ENCODE results near the gene RNASET2. TPM values are rescaled to one million over a fixed set of nuclear protein-coding genes. Genes with fewer than 3 reads are reported as not detected.

RNASET2 gene
- total RNA-seq, 1 donor from 2014 or later, result 135 TPM

DNA sequence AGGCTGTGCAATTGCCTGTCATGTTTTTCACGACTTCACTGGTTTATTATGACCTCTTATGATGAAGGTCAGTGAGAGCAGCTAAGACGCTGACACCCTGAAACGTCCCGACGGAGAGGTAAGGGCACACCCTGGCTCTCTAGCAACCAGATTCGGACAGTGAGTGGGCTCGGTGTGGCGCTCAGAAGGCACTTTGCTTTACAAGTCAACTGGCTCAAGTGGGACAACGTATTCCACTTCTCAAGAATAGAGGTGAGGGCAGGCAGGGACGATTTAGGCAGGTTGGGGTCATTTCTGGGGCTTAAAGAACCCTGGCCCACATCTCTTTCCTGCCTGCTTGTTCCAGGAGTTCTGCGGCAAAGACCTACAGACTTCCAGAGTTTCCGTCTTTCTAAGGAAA lies 18.2 kb downstream of the RNASET2 start:
- ChIA-PET POLR2A (interaction anchor here (3.2 kb wide), 1 partner anchor 17 kb away, joined by 18 read pairs; the partner anchor contains the start of gene RNASET2), CTCF (interaction anchor here (1.0 to 2.4 kb wide), 3 partner anchors 13 to 413 kb away, joined by 3 to 14 read pairs (median 3); no protein-coding TSS in a partner anchor)
- DNase-seq (no peak), ATAC-seq (ENCODE audit: low read depth) (no peak)
- H3K4me1 Mint-ChIP-seq, result peaks cover 18% of the 10 kb centered on the region
- H3K27me3 Mint-ChIP-seq, result no peaks in the 10 kb centered on the region
- TF ChIP-seq, protein P1, sequence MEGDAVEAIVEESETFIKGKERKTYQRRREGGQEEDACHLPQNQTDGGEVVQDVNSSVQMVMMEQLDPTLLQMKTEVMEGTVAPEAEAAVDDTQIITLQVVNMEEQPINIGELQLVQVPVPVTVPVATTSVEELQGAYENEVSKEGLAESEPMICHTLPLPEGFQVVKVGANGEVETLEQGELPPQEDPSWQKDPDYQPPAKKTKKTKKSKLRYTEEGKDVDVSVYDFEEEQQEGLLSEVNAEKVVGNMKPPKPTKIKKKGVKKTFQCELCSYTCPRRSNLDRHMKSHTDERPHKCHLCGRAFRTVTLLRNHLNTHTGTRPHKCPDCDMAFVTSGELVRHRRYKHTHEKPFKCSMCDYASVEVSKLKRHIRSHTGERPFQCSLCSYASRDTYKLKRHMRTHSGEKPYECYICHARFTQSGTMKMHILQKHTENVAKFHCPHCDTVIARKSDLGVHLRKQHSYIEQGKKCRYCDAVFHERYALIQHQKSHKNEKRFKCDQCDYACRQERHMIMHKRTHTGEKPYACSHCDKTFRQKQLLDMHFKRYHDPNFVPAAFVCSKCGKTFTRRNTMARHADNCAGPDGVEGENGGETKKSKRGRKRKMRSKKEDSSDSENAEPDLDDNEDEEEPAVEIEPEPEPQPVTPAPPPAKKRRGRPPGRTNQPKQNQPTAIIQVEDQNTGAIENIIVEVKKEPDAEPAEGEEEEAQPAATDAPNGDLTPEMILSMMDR (IDR thresholded peaks at IDR 0.05), result no peak
- intact Hi-C loops (cut with micrococcal nuclease), result no loop called here
- no peak overlapping the region for H3K4me3 Mint-ChIP-seq
- no peak overlapping the region for H3K27ac Mint-ChIP-seq
- H3K9me3 Mint-ChIP-seq, result no peaks in the 10 kb centered on the region
- H3K36me3 Mint-ChIP-seq (ENCODE audit: low read depth), result peaks cover 90% of the 10 kb centered on the region

- intact Hi-C loops (cut with micrococcal nuclease), result loop anchor here (2.0 kb wide), 1 partner anchor 13 kb away; no protein-coding TSS in a partner anchor
- H3K27me3 Mint-ChIP-seq, result no peaks in the 10 kb centered on the region
- TF ChIP-seq, protein P1 (IDR thresholded peaks at IDR 0.05), result no peak
- ChIA-PET CTCF (interaction anchor here (1.0 to 2.4 kb wide), 2 partner anchors 52 to 414 kb away, joined by 3 to 14 read pairs; no protein-coding TSS in a partner anchor), POLR2A (interaction anchor here (0.7 to 3.2 kb wide), 2 partner anchors 11 to 17 kb away, joined by 5 to 18 read pairs; partner anchors contain the start of gene RNASET2)
- H3K9me3 Mint-ChIP-seq, result no peaks in the 10 kb centered on the region
- no peak overlapping the region for H3K27ac Mint-ChIP-seq
- H3K4me1 Mint-ChIP-seq, result peaks cover 18% of the 10 kb centered on the region
- ATAC-seq (ENCODE audit: low read depth) (no peak), DNase-seq (no peak)
- H3K36me3 Mint-ChIP-seq (ENCODE audit: low read depth), result peaks cover 90% of the 10 kb centered on the region
- no peak overlapping the region for H3K4me3 Mint-ChIP-seq
Measured at GRCh38 chr6:166937746-166938145, 18.6 kb downstream of the RNASET2 start.

GRCh38 chr6:166936079-166936787 lies 20.1 kb downstream of the RNASET2 start:
- Mint-ChIP-seq H3K9me3 (no peaks in the 10 kb centered on the region), H3K27ac (peak overlapping the region; percentile 81), H3K27me3 (no peaks in the 10 kb centered on the region), H3K4me3 (peak overlapping the region; percentile 12), H3K4me1 (peaks cover 27% of the 10 kb centered on the region), H3K36me3 (ENCODE audit: low read depth) (peaks cover 91% of the 10 kb centered on the region)
- POLR2A ChIA-PET, result interaction anchor here (0.7 to 3.2 kb wide), 3 partner anchors 19 to 249 kb away, joined by 3 to 18 read pairs (median 4); partner anchors contain the start of gene RNASET2
- CTCF ChIA-PET, result interaction anchor here (0.9 to 2.4 kb wide), 2 partner anchors 53 to 309 kb away, joined by 3 to 14 read pairs; partner anchors contain the start of gene RPS6KA2
- TF ChIP-seq, protein P1 (IDR thresholded peaks at IDR 0.05), result no peak
- intact Hi-C loops (cut with micrococcal nuclease), result loop anchor here (2.0 kb wide), 1 partner anchor 15 kb away; no protein-coding TSS in a partner anchor
- ATAC-seq (ENCODE audit: low read depth) (peak; percentile 98), DNase-seq (no peak)

DNA sequence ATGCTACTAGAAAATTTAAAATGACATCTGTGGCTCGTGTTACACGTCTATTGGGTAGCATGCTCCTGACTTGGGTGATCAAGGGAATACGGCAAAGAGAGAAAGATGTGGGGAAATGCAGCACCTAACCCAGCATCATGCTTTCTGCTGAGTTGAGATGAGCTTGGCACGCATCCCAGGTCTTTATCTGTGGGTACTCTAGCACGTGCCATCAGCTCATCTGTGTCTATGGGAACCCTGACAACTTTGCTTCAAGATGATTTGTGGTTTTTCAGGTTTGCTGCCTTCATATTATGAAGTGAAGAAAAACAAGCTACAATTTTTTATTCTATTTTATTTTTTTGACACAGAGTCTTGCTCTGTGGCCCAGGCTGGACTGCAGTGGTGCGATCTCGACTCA lies 21.0 kb downstream of the RNASET2 start:
- ChIA-PET CTCF (interaction anchor here (0.9 kb wide), 1 partner anchor 17 kb away, joined by 3 read pairs; no protein-coding TSS in a partner anchor), POLR2A (interaction anchor here (3.2 kb wide), 1 partner anchor 20 kb away, joined by 18 read pairs; the partner anchor contains the start of gene RNASET2)
- intact Hi-C loops (cut with micrococcal nuclease), result no loop called here
- Mint-ChIP-seq H3K4me1 (peaks cover 36% of the 10 kb centered on the region), H3K27me3 (no peaks in the 10 kb centered on the region), H3K27ac (peak overlapping the region; percentile 50), H3K4me3 (no peak overlapping the region), H3K9me3 (no peaks in the 10 kb centered on the region), H3K36me3 (ENCODE audit: low read depth) (peaks cover 91% of the 10 kb centered on the region)
- ATAC-seq (ENCODE audit: low read depth) (no peak), DNase-seq (no peak)
- TF ChIP-seq, protein P1 (IDR thresholded peaks at IDR 0.05), result no peak

- intact Hi-C loops (cut with micrococcal nuclease), result no loop called here
- no peaks in the 10 kb centered on the region for H3K9me3 Mint-ChIP-seq
- H3K4me3 Mint-ChIP-seq, result no peak overlapping the region
Measured at GRCh38 chr6:166934174-166934573, 22.2 kb downstream of the RNASET2 start.

More at GRCh38 chr6:166934174-166934573, 22.2 kb downstream of the RNASET2 start:
- Mint-ChIP-seq H3K27me3 (no peaks in the 10 kb centered on the region), H3K27ac (no peak overlapping the region), H3K36me3 (ENCODE audit: low read depth) (peaks cover 93% of the 10 kb centered on the region), H3K4me1 (peaks cover 48% of the 10 kb centered on the region)
- ATAC-seq (ENCODE audit: low read depth), result no peak
- ChIA-PET POLR2A (no interaction called here), CTCF (interaction anchor here (1.0 kb wide), 1 partner anchor 159 kb away, joined by 3 read pairs; no protein-coding TSS in a partner anchor)
- TF ChIP-seq, protein P1 (IDR thresholded peaks at IDR 0.05), result no peak
- no peak for DNase-seq

Data from activated B cell treated with CpG ODN at 0.5 μM for 24 hours (primary cell).